HG02678 (cell line): ENCODE data around the gene NFATC3.

ENCODE experiments used
- ATAC-seq: cut with Tn5 transposase; IDR thresholded peaks from one replicate; pipeline ENCODE4 v1.9.1; 2021; ENCODE audit warnings: mild to moderate bottlenecking, moderate library complexity; ENCODE audit not compliant: unreplicated experiment

NFATC3 gene

GRCh38 chr16:68229431-68230175 lies 144.4 kb downstream of the NFATC3 start:
- ATAC-seq = no peak

GRCh38 chr16:68230176-68230571 lies 145.0 kb downstream of the NFATC3 start:
- ATAC-seq = no peak

- ATAC-seq = no peak
These were observed 145.8 kb downstream of the NFATC3 start for GRCh38 chr16:68230956-68231355.

- ATAC-seq = no peak
These were observed 146.4 kb downstream of the NFATC3 start for GRCh38 chr16:68231384-68232136.

DNA sequence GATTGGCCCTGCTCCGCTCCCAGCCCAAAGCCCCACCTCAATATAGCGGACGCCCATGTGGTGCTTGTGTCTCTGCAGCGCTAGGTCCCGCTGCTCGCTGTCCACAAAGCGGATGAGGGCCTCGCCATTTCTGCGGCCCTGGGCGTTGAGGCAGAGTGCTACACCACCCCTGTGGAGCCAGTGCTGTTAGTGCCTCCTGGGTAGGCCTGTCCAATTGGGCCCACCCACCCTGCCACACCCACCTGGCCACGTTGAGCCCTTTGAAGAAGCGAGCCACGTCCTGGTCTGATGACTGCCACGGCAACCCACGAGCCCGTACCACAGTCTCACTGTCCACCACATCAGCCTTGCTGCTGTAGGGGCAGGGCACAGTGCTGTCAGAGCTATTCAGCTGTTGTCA lies 147.2 kb downstream of the NFATC3 start:
- ATAC-seq = no peak

GRCh38 chr16:68233085-68233834 lies 148.1 kb downstream of the NFATC3 start:
- ATAC-seq = no peak

GRCh38 chr16:68233835-68234187 lies 148.6 kb downstream of the NFATC3 start:
- ATAC-seq = no peak

DNA sequence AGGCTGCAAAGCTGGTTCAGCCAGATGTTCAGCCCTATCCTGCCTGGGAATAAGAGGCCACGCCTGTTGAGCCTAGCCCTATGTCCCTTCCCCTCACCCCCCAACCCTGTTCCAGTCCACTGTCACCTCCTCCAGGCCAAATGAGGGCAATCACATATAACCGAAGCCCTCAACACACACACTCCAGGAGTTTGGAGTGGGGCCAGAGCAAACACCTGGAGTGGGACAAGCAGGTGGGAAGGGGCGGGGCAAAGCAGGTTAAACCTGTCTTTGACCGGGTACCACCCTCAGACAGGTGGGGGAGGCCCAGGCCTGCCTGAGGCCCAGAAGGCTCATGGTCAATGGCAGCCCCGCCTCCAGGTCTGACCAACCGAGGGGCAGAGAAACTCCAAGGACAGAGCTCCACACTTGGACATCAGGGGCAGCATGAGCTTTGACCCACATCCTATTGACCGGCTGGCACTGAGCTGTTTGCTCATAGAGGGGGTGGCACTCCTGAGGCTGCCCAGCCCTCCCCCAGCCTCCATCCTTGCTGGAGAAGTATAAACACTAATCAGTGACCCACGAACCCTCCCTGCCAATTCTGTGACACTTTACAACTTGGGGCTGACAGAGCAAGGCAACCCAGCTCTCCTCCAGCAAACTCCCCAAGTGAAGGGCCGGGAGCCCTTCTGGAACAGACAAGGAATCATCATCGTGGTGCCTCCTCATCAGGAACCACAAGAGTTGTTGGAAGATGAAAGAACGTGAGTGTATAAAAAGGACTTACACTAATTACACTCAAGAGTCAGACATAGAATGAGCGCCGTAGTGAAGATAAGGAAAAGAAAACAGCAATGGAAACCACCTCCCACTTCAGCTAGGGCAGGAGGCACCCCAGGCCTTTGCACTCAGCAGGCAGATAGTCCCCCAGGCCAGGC lies 149.3 kb downstream of the NFATC3 start:
- ATAC-seq = no peak

GRCh38 chr16:68235108-68235886 lies 150.1 kb downstream of the NFATC3 start:
- ATAC-seq = no peak

GRCh38 chr16:68235887-68236136 lies 150.6 kb downstream of the NFATC3 start, which contains the start of gene ESRP2:
TSS of gene ESRP2 (minus strand) at chr16:68236127. CDS start at chr16:68236045, 82 bp downstream.
- ATAC-seq = no peak

GRCh38 chr16:68236137-68236825 lies 151.1 kb downstream of the NFATC3 start:
- ATAC-seq = no peak

- ATAC-seq = no peak
These were observed 151.7 kb downstream of the NFATC3 start for GRCh38 chr16:68236826-68237242.

- ATAC-seq = peak; percentile 81
These were observed 152.3 kb downstream of the NFATC3 start for GRCh38 chr16:68237243-68238028.

DNA sequence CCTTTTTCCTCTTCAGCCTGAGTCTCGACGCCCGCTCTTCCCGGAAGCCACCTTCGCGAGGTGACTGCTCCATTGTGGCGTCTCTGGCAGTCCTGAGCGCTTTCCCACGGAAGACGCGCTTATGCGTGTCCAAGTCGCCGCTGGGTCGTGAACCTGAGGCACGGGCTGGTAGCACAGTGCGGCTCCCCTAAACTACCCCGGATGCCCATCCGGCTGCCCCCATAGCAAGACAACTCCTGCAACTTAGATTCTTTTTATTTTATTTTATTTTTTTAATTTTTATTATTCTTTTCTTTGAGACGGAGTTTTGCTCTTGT lies 152.8 kb downstream of the NFATC3 start:
- no peak for ATAC-seq

DNA sequence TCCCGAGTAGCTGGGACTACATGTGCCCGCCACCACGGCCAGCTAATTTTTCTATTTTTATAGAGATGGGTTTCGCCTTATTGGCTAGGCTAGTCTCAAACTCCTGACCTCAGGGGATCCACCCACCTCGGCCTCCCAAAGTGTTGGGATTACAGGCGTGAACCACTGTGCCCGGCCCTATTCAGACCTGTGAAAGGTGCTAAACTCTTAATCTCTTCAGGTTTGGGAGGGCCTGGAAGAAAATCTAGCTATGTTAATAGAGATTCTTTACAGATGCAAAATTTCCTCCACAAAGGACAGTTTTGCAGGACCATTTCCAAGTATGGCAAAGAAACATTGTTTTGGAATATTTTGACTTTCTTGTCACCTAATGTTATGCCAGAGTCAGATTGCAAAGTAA lies 156.9 kb downstream of the NFATC3 start:
- ATAC-seq = no peak

- ATAC-seq = no peak
These were observed 158.0 kb downstream of the NFATC3 start for GRCh38 chr16:68242926-68243858.

DNA sequence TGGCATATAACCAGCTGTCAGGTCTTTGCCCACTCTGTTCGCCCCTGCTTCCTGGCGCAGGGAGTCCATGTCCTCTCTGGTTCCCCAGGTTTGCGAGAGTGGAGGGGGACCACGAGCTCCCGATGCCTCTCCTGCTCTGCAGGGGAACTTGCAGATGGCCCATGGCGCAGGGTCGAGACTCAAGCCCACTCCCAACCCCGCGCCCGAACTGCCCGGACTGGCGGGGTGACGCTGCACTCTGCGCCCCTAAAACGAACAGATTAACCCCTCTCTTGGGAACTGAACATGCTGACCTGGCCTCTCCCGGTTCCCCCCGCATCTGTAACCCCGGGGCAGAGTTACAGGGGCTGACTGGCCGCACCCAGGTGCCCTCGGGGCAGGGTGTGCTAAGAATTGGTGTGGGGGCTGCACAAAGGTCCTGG lies 159.3 kb downstream of the NFATC3 start:
- ATAC-seq = no peak
